ENCODE measurements around the gene TRAF2.

DNA sequence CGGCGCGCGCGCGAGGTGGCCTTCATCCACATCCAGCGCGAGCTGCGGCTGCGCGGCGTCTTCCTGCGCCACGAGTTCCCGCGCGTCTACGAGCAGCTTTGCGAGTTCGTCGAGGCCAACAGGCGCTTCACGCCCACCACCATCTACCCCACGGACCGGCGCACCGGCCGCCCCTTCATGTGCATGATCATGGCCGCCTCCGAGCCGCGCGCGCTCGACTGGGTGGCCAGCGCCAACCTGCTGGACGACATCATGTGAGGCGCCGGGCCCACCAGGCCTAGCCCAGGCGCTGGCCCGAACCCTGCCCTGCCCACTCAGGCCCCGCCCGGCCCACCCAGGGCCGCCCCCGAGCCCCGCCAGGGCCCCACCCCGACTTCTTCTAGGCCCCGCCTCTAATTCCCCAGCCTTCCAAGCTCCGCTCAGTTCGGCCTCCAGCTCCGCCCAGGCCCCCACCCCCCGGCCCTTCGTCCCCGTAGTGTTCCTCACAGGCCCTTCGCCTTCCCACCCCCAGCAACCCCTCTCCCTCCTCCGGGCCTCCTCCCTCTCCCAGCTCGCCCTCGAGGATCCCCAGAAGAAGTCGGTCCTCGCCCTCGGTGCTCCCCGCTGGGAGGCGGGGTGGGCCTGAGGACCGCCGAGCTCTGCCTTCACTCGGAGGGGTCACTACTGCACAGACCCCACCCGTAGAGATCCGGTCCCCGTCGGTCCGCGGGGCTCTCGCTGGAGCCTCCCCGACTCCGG lies 39.1 kb upstream of the TRAF2 start:
- TF ChIP-seq MAX (IDR thresholded peaks at IDR 0.05) = no peak
- TF ChIP-seq, protein P1, sequence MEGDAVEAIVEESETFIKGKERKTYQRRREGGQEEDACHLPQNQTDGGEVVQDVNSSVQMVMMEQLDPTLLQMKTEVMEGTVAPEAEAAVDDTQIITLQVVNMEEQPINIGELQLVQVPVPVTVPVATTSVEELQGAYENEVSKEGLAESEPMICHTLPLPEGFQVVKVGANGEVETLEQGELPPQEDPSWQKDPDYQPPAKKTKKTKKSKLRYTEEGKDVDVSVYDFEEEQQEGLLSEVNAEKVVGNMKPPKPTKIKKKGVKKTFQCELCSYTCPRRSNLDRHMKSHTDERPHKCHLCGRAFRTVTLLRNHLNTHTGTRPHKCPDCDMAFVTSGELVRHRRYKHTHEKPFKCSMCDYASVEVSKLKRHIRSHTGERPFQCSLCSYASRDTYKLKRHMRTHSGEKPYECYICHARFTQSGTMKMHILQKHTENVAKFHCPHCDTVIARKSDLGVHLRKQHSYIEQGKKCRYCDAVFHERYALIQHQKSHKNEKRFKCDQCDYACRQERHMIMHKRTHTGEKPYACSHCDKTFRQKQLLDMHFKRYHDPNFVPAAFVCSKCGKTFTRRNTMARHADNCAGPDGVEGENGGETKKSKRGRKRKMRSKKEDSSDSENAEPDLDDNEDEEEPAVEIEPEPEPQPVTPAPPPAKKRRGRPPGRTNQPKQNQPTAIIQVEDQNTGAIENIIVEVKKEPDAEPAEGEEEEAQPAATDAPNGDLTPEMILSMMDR (IDR thresholded peaks at IDR 0.05; ENCODE audit: low read depth, low read length, missing input control) = no peak
- TF ChIP-seq GABPA (IDR thresholded peaks at IDR 0.05 in 1 of 2, conservative IDR thresholded peaks at IDR 0.05 in 1 of 2) = no peak
- TF ChIP-seq TAF1 (conservative IDR thresholded peaks at IDR 0.05) = no peak
- no peak for TF ChIP-seq RAD21 (IDR thresholded peaks at IDR 0.05)
- TF ChIP-seq ZBTB33 (IDR thresholded peaks at IDR 0.05) = no peak
- TF ChIP-seq SP1 (IDR thresholded peaks at IDR 0.05) = no peak
- no peak for TF ChIP-seq ATF3 (IDR thresholded peaks at IDR 0.05)
- no peak for TF ChIP-seq RXRA (IDR thresholded peaks at IDR 0.05)
